H1 (cell line): ENCODE results near the gene VAPA. TPM values are rescaled to one million over a fixed set of nuclear protein-coding genes. Genes with fewer than 3 reads are reported as not detected.

Experiments used
- CTCF ChIA-PET: fragments of 300-600 bp; sonication (Branson Sonifier 250); formaldehyde crosslinking; loops from one replicate; lab custom pipeline; 2021; ENCODE audit not compliant: partially characterized antibody; lab: Charles Lee
- POLR2A ChIA-PET: fragments of 300-600 bp; sonication (Branson Sonifier 250); formaldehyde crosslinking; loops from one replicate; lab custom pipeline; 2021; ENCODE audit warnings: inconsistent platforms; ENCODE audit not compliant: partially characterized antibody; lab: Charles Lee
- DNase-seq, 2 experiments: peaks; one replicate each; pipeline versions ENCODE4 v3.0.0 to v3.0.0-alpha.2; 2010 to 2022; ENCODE audit warnings: low spot score in 2 of 2, low read depth in 1 of 2, mixed read lengths in 1 of 2
- FAIRE-seq: peaks from 2 replicates; lab custom pipeline; 2011; peaks lifted over from hg19 to GRCh38; lab: Jason Lieb, UNC
- H2AFZ ChIP-seq: 2 replicates; pipeline ENCODE4 v1.8.1; 2012; ENCODE audit warnings: low read length, inconsistent platforms
- H2AK5ac ChIP-seq: 2 replicates; pipeline ENCODE4 v1.6.1; 2013; ENCODE audit warnings: low read depth, low read length
- H2BK120ac ChIP-seq: replicated peaks from 2 replicates; pipeline ENCODE3; 2013; ENCODE audit warnings: low read depth, low read length, inconsistent platforms
- H2BK12ac ChIP-seq: 2 replicates; pipeline ENCODE4 v1.6.1; 2013; ENCODE audit warnings: low read depth, low read length
- H2BK15ac ChIP-seq: 2 replicates; pipeline ENCODE4 v1.6.1; 2013; ENCODE audit warnings: low read length
- H2BK20ac ChIP-seq: 2 replicates; pipeline ENCODE4 v1.6.1; 2013; ENCODE audit warnings: low read length
- H2BK5ac ChIP-seq: 2 replicates; pipeline ENCODE4 v1.6.1; 2013; ENCODE audit warnings: low read depth, low read length
- H3K14ac ChIP-seq: 2 replicates; pipeline ENCODE4 v1.6.1; 2013; ENCODE audit warnings: inconsistent platforms; ENCODE audit not compliant: insufficient read length
- H3K18ac ChIP-seq: 2 replicates; pipeline ENCODE4 v1.6.1; 2013; ENCODE audit warnings: low read length; ENCODE audit errors: extremely low read depth
- H3K23ac ChIP-seq: 2 replicates; pipeline ENCODE4 v1.6.1; 2013; ENCODE audit warnings: inconsistent platforms; ENCODE audit not compliant: insufficient read length
- H3K23me2 ChIP-seq: 2 replicates; pipeline ENCODE4 v1.6.1; 2013; ENCODE audit warnings: low read depth, low read length
- H3K27ac ChIP-seq: 2 replicates; pipeline ENCODE4 v1.6.1; 2011; ENCODE audit warnings: low read depth, low read length, inconsistent platforms
- H3K27me3 ChIP-seq, 4 experiments: replicated peaks in 1 of 4; 1 replicate in 1 of 4; 2 replicates in 3 of 4; pipeline versions ENCODE4 v1.6.1 to v1.8.1; 2011 to 2013; ENCODE audit warnings: low read length in 3 of 4, mild to moderate bottlenecking in 3 of 4, inconsistent platforms in 2 of 4, mixed read lengths in 2 of 4, moderate library complexity in 1 of 4; ENCODE audit not compliant: control insufficient read depth in 3 of 4, insufficient read depth in 3 of 4; ENCODE audit errors: extremely low read depth in 1 of 4
- H3K36me3 ChIP-seq, 4 experiments: 2 replicates each; pipeline versions ENCODE4 v1.6.1 to v1.8.1; 2011 to 2013; ENCODE audit warnings: mild to moderate bottlenecking in 4 of 4, low read length in 3 of 4, moderate library complexity in 2 of 4, control low read depth in 1 of 4, inconsistent platforms in 1 of 4; ENCODE audit not compliant: insufficient read depth in 4 of 4, control insufficient read depth in 2 of 4
- H3K4ac ChIP-seq: replicated peaks from 2 replicates; pipeline ENCODE3; 2013; ENCODE audit warnings: low read length, low read depth, mixed read lengths, inconsistent platforms; ENCODE audit not compliant: insufficient read length
- H3K4me1 ChIP-seq, 4 experiments: replicated peaks in 1 of 4; 1 replicate in 1 of 4; 2 replicates in 3 of 4; pipeline versions ENCODE4 v1.6.1 to v1.8.1; 2011 to 2013; ENCODE audit warnings: low read length in 3 of 4, inconsistent platforms in 2 of 4, mixed read lengths in 1 of 4; ENCODE audit not compliant: insufficient read depth in 4 of 4, control insufficient read depth in 3 of 4
- H3K4me2 ChIP-seq, 2 experiments: 2 replicates each; pipeline versions ENCODE4 v1.6.1 to v1.8.1; 2011 to 2013; ENCODE audit warnings: low read depth in 2 of 2, low read length in 2 of 2, control low read depth in 1 of 2, inconsistent platforms in 1 of 2, mild to moderate bottlenecking in 1 of 2; ENCODE audit not compliant: insufficient read depth in 1 of 2
- H3K4me3 ChIP-seq, 4 experiments: fragments of 200-600, 300-600 bp in 1 of 4; sonication (generic), shearing (Covaris generic), sonication (Bioruptor Twin) in 1 of 4; 2 replicates each; pipeline versions ENCODE4 v1.5.1 to v1.8.1; 2011 to 2016; ENCODE audit warnings: low read length in 4 of 4, low read depth in 3 of 4, control low read depth in 2 of 4, inconsistent platforms in 2 of 4, mild to moderate bottlenecking in 2 of 4, mixed read lengths in 1 of 4, moderate library complexity in 1 of 4; ENCODE audit not compliant: insufficient read depth in 2 of 4; ENCODE audit errors: extremely low read depth in 1 of 4
- H3K56ac ChIP-seq: replicated peaks from 2 replicates; pipeline ENCODE3; 2013; ENCODE audit warnings: low read depth, mild to moderate bottlenecking, mixed read lengths, low read length, inconsistent platforms; ENCODE audit not compliant: insufficient read length
- H3K79me1 ChIP-seq: 2 replicates; pipeline ENCODE4 v1.6.1; 2013; ENCODE audit warnings: low read depth, low read length, control low read depth
- H3K79me2 ChIP-seq, 2 experiments: 2 replicates each; pipeline versions ENCODE4 v1.6.1 to v1.8.1; 2012 to 2013; ENCODE audit warnings: low read length in 2 of 2, mild to moderate bottlenecking in 2 of 2, inconsistent platforms in 1 of 2; ENCODE audit not compliant: insufficient read depth in 2 of 2, control insufficient read depth in 1 of 2
- H3K9ac ChIP-seq, 4 experiments: replicated peaks in 1 of 4; 1 replicate in 1 of 4; 2 replicates in 3 of 4; pipeline versions ENCODE4 v1.6.1 to v1.8.1; 2011 to 2013; ENCODE audit warnings: low read depth in 3 of 4, low read length in 3 of 4, control low read depth in 2 of 4, mild to moderate bottlenecking in 2 of 4, moderate library complexity in 2 of 4, inconsistent platforms in 1 of 4; ENCODE audit errors: extremely low read depth in 1 of 4
- H3K9me3 ChIP-seq, 2 experiments: 2 replicates each; pipeline versions ENCODE4 v1.6.1 to v1.8.1; 2012 to 2013; ENCODE audit warnings: mild to moderate bottlenecking in 2 of 2, moderate library complexity in 2 of 2, control low read depth in 1 of 2, inconsistent platforms in 1 of 2, low read depth in 1 of 2, low read length in 1 of 2, mixed read lengths in 1 of 2; ENCODE audit not compliant: insufficient read depth in 2 of 2
- H4K20me1 ChIP-seq, 2 experiments: replicated peaks in 1 of 2; 2 replicates each; pipeline versions ENCODE3 to v1.8.1; 2011 to 2013; ENCODE audit warnings: inconsistent platforms in 2 of 2, low read length in 2 of 2, mild to moderate bottlenecking in 1 of 2; ENCODE audit not compliant: insufficient read depth in 2 of 2, control insufficient read depth in 1 of 2
- H4K5ac ChIP-seq: 2 replicates; pipeline ENCODE4 v1.6.1; 2013; ENCODE audit warnings: low read length, low read depth, mixed read lengths, inconsistent platforms; ENCODE audit not compliant: insufficient read length
- H4K8ac ChIP-seq: 2 replicates; pipeline ENCODE4 v1.8.0; 2013; ENCODE audit warnings: mild to moderate bottlenecking, moderate library complexity, low read length, inconsistent platforms; ENCODE audit not compliant: insufficient read depth; ENCODE audit errors: extremely low read depth
- H4K91ac ChIP-seq: replicated peaks from 2 replicates; pipeline ENCODE3; 2013; ENCODE audit warnings: low read length, mixed read lengths, inconsistent platforms; ENCODE audit not compliant: insufficient read length
- CBX5 ChIP-seq: fragments of 300-800, 300-1000 bp; sonication (generic); IDR thresholded peaks from 2 replicates; pipeline ENCODE4 v1.7.1; 2016; ENCODE audit warnings: antibody characterized with exemption, low read length, low read depth
- FOSL1 ChIP-seq: IDR thresholded peaks from 2 replicates; pipeline ENCODE4 v1.6.1; 2011; ENCODE audit warnings: mild to moderate bottlenecking, low read depth, low read length, moderate library complexity; ENCODE audit not compliant: insufficient read depth
- NANOG ChIP-seq: IDR thresholded peaks from 2 replicates; pipeline ENCODE4 v1.6.1; 2011; ENCODE audit warnings: low read length, low read depth, mild to moderate bottlenecking, inconsistent platforms; ENCODE audit not compliant: insufficient read depth, poor library complexity, severe bottlenecking
- POLR2AphosphoS5 ChIP-seq: IDR thresholded peaks from 2 replicates; pipeline ENCODE4 v1.6.1; 2011; ENCODE audit warnings: low read depth, low read length
- RXRA ChIP-seq: IDR thresholded peaks from 2 replicates; pipeline ENCODE4 v1.6.1; 2011; ENCODE audit warnings: low read depth, mild to moderate bottlenecking, low read length, moderate library complexity; ENCODE audit not compliant: insufficient read depth
- SIX5 ChIP-seq: IDR thresholded peaks from 2 replicates; pipeline ENCODE4 v1.6.1; 2011; ENCODE audit warnings: mild to moderate bottlenecking, low read depth, low read length
- TAF1 ChIP-seq: IDR thresholded peaks from 2 replicates; pipeline ENCODE4 v1.6.1; 2011; ENCODE audit warnings: mild to moderate bottlenecking, low read depth, low read length
- TAF7 ChIP-seq: optimal IDR thresholded peaks from 2 replicates; pipeline ENCODE3; 2011; ENCODE audit warnings: low read depth, mild to moderate bottlenecking, inconsistent platforms, low read length, moderate library complexity, borderline replicate concordance
- ZNF274 ChIP-seq: IDR thresholded peaks from 2 replicates; pipeline ENCODE4 v1.7.0; 2012; ENCODE audit warnings: low read length, borderline replicate concordance; ENCODE audit errors: extremely low read depth
- WGBS, 2 experiments: shearing (Covaris generic) in 1 of 2; methylation state at CpG; one replicate each; pipeline versions ENCODE4 v1.1.6 to v1.1.7; 2013 to 2015; ENCODE audit warnings: low lambda C conversion rate in 2 of 2, mixed read lengths in 2 of 2, inconsistent platforms in 1 of 2, low coverage in 1 of 2, missing lambda C conversion rate in 1 of 2; ENCODE audit not compliant: insufficient replicate concordance in 2 of 2, insufficient coverage in 1 of 2, insufficient read length in 1 of 2; ENCODE audit errors: extremely low coverage in 1 of 2, missing lambda C conversion rate in 1 of 2; 5-methylcytosine and 5-hydroxymethylcytosine counted together
- polyA plus RNA-seq, 7 experiments: library from polyadenylated mRNA; depleted of rRNA in 3 of 7; stranded (reverse) in 5 of 7; unstranded in 2 of 7; fragments of >200 nt in 5 of 7; fragments of 200-250 nt in 2 of 7; gene quantifications; 1 replicate in 5 of 7; 2 replicates in 1 of 7; 4 replicates in 1 of 7; pipeline versions ENCODE4 v1.2.1 to v1.2.3, GENCODE V29; 2011 to 2013; ENCODE audit warnings: missing spikeins in 2 of 7, mixed read lengths in 2 of 7
- total RNA-seq: library from RNA; stranded (reverse); fragmentation: NEBNext Ultra II Directional; extraction: Animal tissue kit (Norgen Biotek cat#: 25700); gene quantifications from 2 replicates; pipeline ENCODE4 v1.2.1, GENCODE V29; 2021
- TF ChIP-seq, protein P1 (sequence below): IDR thresholded peaks from 2 replicates; pipeline ENCODE4 v1.6.1; 2011; ENCODE audit warnings: low read depth, mild to moderate bottlenecking, low read length; ENCODE audit not compliant: insufficient read depth

Gene VAPA
- total and polyA plus RNA-seq, 2 of the 8 experiments (the other 6 are each of a cell fraction or from before 2014, with no cell fraction given) = 79.7 to 130 TPM

- H3K56ac ChIP-seq = no peak overlapping the region
- H3K27me3 ChIP-seq = peaks cover 0 to 2% (median 0%) of the 10 kb centered on the region in 4 experiments; a peak in 1 of 7 replicates
- no peak overlapping the region for H3K23ac ChIP-seq
- no peak overlapping the region for H2AFZ ChIP-seq
- H4K8ac ChIP-seq = no peak overlapping the region
- no peak overlapping the region for H3K4me3 ChIP-seq
- no peak overlapping the region for H2BK5ac ChIP-seq
- no peak overlapping the region for H2BK120ac ChIP-seq
- no peak overlapping the region for H4K91ac ChIP-seq
- no peak overlapping the region for H3K4me2 ChIP-seq
- peaks cover 12 to 17% of the 10 kb centered on the region in 2 experiments; a peak in 3 of 4 replicates for H3K9me3 ChIP-seq
- DNase-seq = no peak
- H2BK20ac ChIP-seq = no peak overlapping the region
- H2BK15ac ChIP-seq = no peak overlapping the region
- POLR2A ChIA-PET = no interaction called here
- no peaks in the 10 kb centered on the region for H3K79me2 ChIP-seq
- CTCF ChIA-PET = interaction anchor here (1.4 kb wide), 1 partner anchor 9 kb away, joined by 3 read pairs; no protein-coding TSS in a partner anchor
- no peak overlapping the region for H3K9ac ChIP-seq
- H2BK12ac ChIP-seq = no peak overlapping the region
- no peaks in the 10 kb centered on the region for H3K79me1 ChIP-seq
- H3K18ac ChIP-seq = no peak overlapping the region
- no peak overlapping the region for H3K4ac ChIP-seq
- no peak overlapping the region for H4K5ac ChIP-seq
- H3K36me3 ChIP-seq = no peaks in the 10 kb centered on the region; a peak in 1 of 8 replicates
- H2AK5ac ChIP-seq = no peak overlapping the region
- no peaks in the 10 kb centered on the region; the same call in 1 of the 2 replicates for H3K23me2 ChIP-seq
- H3K27ac ChIP-seq = no peak overlapping the region
- no peaks in the 10 kb centered on the region for H4K20me1 ChIP-seq
- FAIRE-seq = no peak
- whole genome bisulfite sequencing, 2 experiments = 86% methylated on average over 7 of the region's 7 CpGs; no CpG with 5 or more reads in 1 of the 2 experiments
- H3K4me1 ChIP-seq = peaks cover 0 to 11% (median 7%) of the 10 kb centered on the region in 4 experiments; a peak in 3 of 7 replicates
- H3K14ac ChIP-seq = no peak overlapping the region
- TF ChIP-seq FOSL1 (no peak), RXRA (no peak), CBX5 (no peak), ZNF274 (no peak), SIX5 (no peak), TAF7 (no peak), TAF1 (no peak), POLR2AphosphoS5 (no peak), NANOG (no peak)
- TF ChIP-seq, protein P1, sequence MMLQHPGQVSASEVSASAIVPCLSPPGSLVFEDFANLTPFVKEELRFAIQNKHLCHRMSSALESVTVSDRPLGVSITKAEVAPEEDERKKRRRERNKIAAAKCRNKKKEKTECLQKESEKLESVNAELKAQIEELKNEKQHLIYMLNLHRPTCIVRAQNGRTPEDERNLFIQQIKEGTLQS = no peak
Observed at GRCh38 chr18:9865764-9866490, 47.9 kb upstream of the VAPA start.
